KMS-11 (cell line): ENCODE results near the gene FMNL2.

ENCODE experiments used
- H2AFZ ChIP-seq: fragments of 200-600 bp; sonication (generic); 2 replicates; pipeline ENCODE4 v1.6.1; 2016; ENCODE audit warnings: antibody characterized with exemption, mixed run types, low read depth
- H3K27ac ChIP-seq: fragments of 200-600 bp; sonication (generic); 2 replicates; pipeline ENCODE4 v1.6.1; 2016; ENCODE audit warnings: mild to moderate bottlenecking, mixed run types
- H3K27me3 ChIP-seq: fragments of 200-600 bp; sonication (generic); 2 replicates; pipeline ENCODE4 v1.6.1; 2017; ENCODE audit warnings: mild to moderate bottlenecking, low read depth, mixed run types, moderate library complexity; ENCODE audit not compliant: insufficient read depth
- H3K36me3 ChIP-seq: fragments of 200-600 bp; sonication (generic); 2 replicates; pipeline ENCODE4 v1.6.1; 2017; ENCODE audit warnings: mild to moderate bottlenecking, mixed run types; ENCODE audit not compliant: insufficient read depth
- H3K4me1 ChIP-seq: fragments of 200-600 bp; sonication (generic); 2 replicates; pipeline ENCODE4 v1.6.1; 2016; ENCODE audit warnings: mild to moderate bottlenecking, low read depth, mixed run types; ENCODE audit not compliant: poor library complexity, severe bottlenecking
- H3K4me2 ChIP-seq: fragments of 200-600 bp; sonication (generic); 2 replicates; pipeline ENCODE4 v1.7.0; 2016; ENCODE audit warnings: mild to moderate bottlenecking, mixed run types
- H3K4me3 ChIP-seq: fragments of 200-600 bp; sonication (generic); IDR thresholded peaks from 2 replicates; pipeline ENCODE4 v1.6.1; 2017; ENCODE audit warnings: low read depth, low read length, mixed read lengths; ENCODE audit not compliant: insufficient read depth
- H3K79me2 ChIP-seq: fragments of 200-600 bp; sonication (generic); 2 replicates; pipeline ENCODE4 v1.6.1; 2016; ENCODE audit warnings: low read depth, mixed run types; ENCODE audit not compliant: insufficient read depth
- H3K9ac ChIP-seq: fragments of 200-600 bp; sonication (generic); 2 replicates; pipeline ENCODE4 v1.6.1; 2016; ENCODE audit warnings: mild to moderate bottlenecking, mixed run types
- H4K20me1 ChIP-seq: fragments of 200-600 bp; sonication (generic); 2 replicates; pipeline ENCODE4 v1.6.1; 2016; ENCODE audit warnings: mild to moderate bottlenecking, mixed run types; ENCODE audit not compliant: insufficient read depth
- CTCF ChIP-seq: fragments of 200-600 bp; sonication (generic); conservative IDR thresholded peaks from 2 replicates; pipeline ENCODE4 v1.6.1; 2017; ENCODE audit warnings: low read depth, mild to moderate bottlenecking, antibody characterized with exemption, low read length, moderate library complexity, mixed read lengths

FMNL2 gene

GRCh38 chr2:152466980-152467676 lies 132.2 kb downstream of the FMNL2 start:
- TF ChIP-seq CTCF = no peak
- no peaks in the 10 kb centered on the region for H4K20me1 ChIP-seq
- H3K27ac ChIP-seq = no peak overlapping the region
- no peaks in the 10 kb centered on the region for H3K79me2 ChIP-seq
- H3K9ac ChIP-seq = no peak overlapping the region
- H3K36me3 ChIP-seq = no peaks in the 10 kb centered on the region
- H3K4me2 ChIP-seq = no peak overlapping the region
- no peak overlapping the region for H3K4me3 ChIP-seq
- no peak overlapping the region for H2AFZ ChIP-seq
- no peaks in the 10 kb centered on the region for H3K4me1 ChIP-seq
- H3K27me3 ChIP-seq = no peaks in the 10 kb centered on the region

- Histone ChIP-seq H4K20me1 (no peaks in the 10 kb centered on the region), H2AFZ (no peak overlapping the region), H3K4me1 (no peaks in the 10 kb centered on the region), H3K27ac (no peak overlapping the region), H3K27me3 (no peaks in the 10 kb centered on the region), H3K4me3 (no peak overlapping the region), H3K36me3 (no peaks in the 10 kb centered on the region), H3K9ac (no peak overlapping the region), H3K79me2 (no peaks in the 10 kb centered on the region), H3K4me2 (no peak overlapping the region)
- no peak for TF ChIP-seq CTCF
These were observed 132.9 kb downstream of the FMNL2 start for GRCh38 chr2:152467677-152468410.

- no peaks in the 10 kb centered on the region for H3K79me2 ChIP-seq
- no peak overlapping the region for H2AFZ ChIP-seq
- no peaks in the 10 kb centered on the region for H3K36me3 ChIP-seq
- no peak for TF ChIP-seq CTCF
- no peaks in the 10 kb centered on the region for H3K27me3 ChIP-seq
- H3K9ac ChIP-seq = no peak overlapping the region
- H3K4me1 ChIP-seq = no peaks in the 10 kb centered on the region
- no peaks in the 10 kb centered on the region for H4K20me1 ChIP-seq
- no peak overlapping the region for H3K4me2 ChIP-seq
- H3K4me3 ChIP-seq = no peak overlapping the region
- no peak overlapping the region for H3K27ac ChIP-seq
These were observed 134.1 kb downstream of the FMNL2 start for GRCh38 chr2:152468899-152469692.

GRCh38 chr2:152470861-152471854 lies 136.2 kb downstream of the FMNL2 start:
- no peak overlapping the region for H3K9ac ChIP-seq
- no peaks in the 10 kb centered on the region for H3K36me3 ChIP-seq
- H3K27me3 ChIP-seq = no peaks in the 10 kb centered on the region
- no peaks in the 10 kb centered on the region for H3K4me1 ChIP-seq
- no peaks in the 10 kb centered on the region for H3K79me2 ChIP-seq
- TF ChIP-seq CTCF = no peak
- H4K20me1 ChIP-seq = no peaks in the 10 kb centered on the region
- H2AFZ ChIP-seq = no peak overlapping the region
- H3K4me2 ChIP-seq = no peak overlapping the region
- no peak overlapping the region for H3K4me3 ChIP-seq
- H3K27ac ChIP-seq = no peak overlapping the region
